Stimulated activated CD4-positive, alpha-beta T cell treated with anti-CD3 and anti-CD28 coated beads, TNF-alpha, amount 100 ng/mL, for 1 hour (primary cell): ENCODE results near the gene TRNT1.

Source experiments
- DNase-seq, 3 donors: peaks; one replicate each; pipeline ENCODE4 v3.0.0-alpha.2; 2020; ENCODE audit warnings: low read depth in 3 of 3, low spot score in 1 of 3

Gene TRNT1

DNA sequence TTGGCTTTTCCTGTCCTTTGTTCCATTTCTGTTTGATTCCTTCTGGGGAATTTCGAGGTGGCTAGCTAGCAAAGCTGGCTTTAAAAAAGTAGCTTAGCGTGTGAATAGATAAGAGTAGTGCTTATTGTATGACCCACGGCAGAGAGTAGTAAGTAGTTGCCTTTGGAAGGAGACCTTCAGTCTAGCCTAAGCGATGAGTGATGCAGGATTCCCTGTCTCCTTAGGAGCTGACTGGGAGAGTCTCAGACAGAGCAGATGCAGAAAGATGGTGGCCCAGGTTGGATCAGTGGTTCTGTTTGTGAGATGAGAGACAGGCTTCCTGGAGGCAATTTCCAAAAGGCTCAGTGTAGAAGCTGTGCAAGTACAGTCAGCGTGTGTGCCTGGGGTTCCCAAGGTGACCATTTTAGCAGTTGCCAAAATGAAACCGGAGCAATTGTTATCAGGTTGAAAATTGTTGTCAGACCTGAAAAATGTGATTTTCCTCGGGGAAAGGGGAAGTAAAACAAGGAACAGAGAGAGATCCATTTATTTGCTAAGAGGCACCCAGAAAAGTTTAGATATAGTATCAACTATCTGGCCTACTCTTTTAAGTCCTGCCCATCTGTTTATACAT, 15.9 kb upstream of the TRNT1 start:
- no peak for DNase-seq

GRCh38 chr3:3113042-3113709, 13.6 kb upstream of the TRNT1 start:
- no peak for DNase-seq

DNA sequence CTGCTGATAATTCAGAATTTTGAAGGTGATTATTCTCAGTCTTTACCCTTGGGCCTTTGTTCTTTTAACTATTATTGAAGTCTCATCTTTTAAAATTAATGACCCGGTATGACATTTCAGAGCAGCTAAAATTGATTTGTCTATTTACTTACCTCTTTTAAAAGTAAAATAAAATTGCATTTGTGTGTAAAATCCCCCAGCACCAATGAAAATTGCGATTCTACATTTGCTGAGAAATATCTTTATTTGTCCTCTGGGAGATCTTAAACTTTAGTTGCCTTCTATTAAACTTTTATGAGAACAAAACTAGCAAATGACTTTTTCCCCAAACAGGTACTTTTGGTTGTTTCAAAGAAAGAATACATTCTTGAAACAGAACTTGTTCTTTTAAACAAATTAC, 9.1 kb upstream of the TRNT1 start:
- DNase-seq = no peak

GRCh38 chr3:3119393-3119851, 7.3 kb upstream of the TRNT1 start:
- DNase-seq = no peak

- DNase-seq = no peak
Measured at GRCh38 chr3:3125977-3126376, 763 bp upstream of the TRNT1 start.

GRCh38 chr3:3127432-3128010, 781 bp downstream of the TRNT1 start:
- DNase-seq = peak in 1 of 3 donors; percentile 5

DNA sequence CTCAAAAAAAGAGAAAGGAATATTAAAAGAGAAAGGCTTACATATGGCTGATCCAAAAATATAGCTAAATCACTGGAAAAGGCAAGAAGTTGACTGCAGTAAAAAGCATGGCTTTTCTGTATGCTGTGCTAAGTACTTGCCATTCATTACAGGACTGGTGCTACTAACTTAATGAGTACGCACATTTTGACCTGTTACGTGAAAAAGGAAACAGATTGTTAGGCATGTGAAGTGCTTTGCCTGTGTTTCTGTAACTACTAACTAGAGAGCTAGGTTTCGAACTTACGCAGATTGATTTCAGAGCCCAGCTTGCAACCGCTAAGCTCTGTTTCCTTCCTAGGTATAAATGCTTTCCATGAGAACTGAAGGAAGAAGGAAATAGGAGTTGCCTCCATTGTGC, 2.8 kb downstream of the TRNT1 start:
- DNase-seq = no peak

GRCh38 chr3:3133500-3133899, 6.8 kb downstream of the TRNT1 start:
- DNase-seq = no peak

DNA sequence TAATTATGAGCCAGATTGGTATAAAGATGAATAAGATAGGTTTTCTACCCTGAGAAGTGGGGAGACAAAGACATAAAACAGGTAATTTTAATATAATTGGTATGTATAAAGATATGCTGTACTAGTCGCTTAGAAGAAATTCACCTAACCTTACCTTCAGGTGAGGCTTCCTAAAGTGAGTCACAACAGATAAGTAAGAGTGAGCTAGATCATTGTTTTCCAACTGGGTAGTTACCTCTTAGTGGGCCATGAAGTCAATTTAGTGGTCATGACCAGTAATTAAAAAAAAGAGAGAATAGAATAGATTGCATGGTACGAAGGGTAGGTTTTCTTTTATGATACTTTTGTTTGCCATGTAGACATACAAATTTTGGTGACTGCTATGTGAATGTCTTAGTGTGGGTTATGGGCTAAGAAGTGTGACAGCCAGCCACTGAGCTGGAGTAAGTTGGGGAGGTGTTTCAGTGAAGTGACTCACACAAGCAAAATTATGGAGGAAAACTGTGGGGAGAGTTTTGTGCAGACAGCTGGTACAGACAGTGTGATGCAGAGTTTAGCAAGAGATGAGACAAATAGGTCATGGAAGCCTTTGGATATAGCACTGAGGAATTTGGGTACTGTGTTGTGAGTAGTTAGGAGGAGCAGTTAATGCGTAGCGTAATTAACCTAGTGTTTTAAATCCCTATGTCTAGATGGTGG, 8.2 kb downstream of the TRNT1 start:
- DNase-seq = no peak

DNA sequence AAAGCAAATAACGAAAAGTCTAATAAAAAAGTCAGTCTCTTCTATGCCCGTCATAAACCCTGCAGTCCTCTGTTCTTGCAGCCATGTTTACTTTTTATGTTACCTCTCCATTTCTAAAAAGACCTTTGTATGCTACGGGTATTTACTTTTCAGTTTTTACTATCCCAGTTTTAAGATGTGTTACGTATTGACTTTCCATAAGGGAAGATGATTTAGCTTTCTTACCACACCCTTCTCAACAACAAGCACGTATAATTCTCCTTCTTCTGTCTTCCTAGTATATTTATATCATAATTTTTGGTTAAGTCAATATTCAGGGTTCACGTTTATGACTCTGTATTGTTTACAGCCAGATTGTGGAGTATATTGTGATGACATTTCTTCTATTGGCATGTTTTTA, 10.8 kb downstream of the TRNT1 start:
- no peak for DNase-seq

DNA sequence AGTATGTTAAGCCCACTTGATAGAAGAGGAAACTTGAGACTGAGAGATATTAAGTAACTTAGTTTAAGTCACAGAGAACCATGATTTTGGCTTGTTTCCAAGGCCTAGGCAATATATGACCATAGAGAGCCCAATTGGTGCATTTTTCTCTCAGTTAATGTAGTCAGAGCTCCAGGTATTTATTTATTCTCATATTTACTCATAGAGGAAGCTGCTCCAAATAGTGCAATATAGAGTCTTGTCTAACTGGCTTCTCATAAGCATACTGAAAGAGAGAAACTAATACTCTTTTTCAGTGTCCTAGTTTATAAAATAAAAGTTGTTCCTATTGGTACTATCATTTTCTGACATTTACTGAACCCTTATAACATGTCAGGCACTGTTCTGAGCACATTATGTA, 15.2 kb downstream of the TRNT1 start:
- DNase-seq = no peak

- DNase-seq = no peak
Measured at GRCh38 chr3:3145831-3146230, 19.1 kb downstream of the TRNT1 start.

DNA sequence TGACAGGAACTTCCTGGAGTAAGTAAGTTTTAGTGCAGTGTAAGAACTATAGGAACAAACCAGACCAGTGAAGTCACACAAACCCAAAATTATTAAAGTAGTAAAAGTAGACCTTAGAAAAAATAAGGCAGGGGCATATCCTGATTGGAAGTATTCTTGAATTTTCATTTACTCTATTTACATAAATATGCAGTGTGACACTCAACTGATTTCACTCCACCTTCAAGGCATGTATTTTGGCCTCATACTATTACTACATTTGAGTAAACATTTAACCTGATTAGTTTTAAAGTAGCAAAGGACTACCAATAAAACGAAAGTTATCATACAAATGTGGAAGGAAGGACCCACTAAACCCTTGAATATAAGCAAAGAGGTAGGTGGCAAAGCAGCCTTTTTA, 22.8 kb downstream of the TRNT1 start:
- no peak for DNase-seq

DNA sequence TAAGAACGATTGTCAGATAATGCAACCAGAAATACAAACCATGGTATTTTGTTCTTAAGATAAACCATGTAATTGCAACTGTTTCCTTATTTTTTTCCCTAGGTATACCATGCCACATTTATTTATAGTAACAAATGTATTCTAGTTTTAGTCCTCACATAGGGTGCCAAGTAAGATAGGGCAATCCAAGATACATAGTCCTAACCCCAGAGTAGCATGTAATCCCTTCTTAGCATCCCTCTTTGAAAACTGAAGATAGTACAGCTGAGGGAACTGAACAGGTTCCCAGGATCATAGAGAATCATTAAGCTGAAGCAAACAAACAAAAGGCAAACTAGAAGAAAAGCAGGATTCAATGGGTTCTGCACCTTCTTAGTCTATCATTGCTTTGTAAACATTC, 24.8 kb downstream of the TRNT1 start:
- no peak for DNase-seq

- no peak for DNase-seq
Measured at GRCh38 chr3:3154879-3155610, 28.3 kb downstream of the TRNT1 start.

- no peak for DNase-seq
Measured at GRCh38 chr3:3157484-3157883, 30.7 kb downstream of the TRNT1 start.

DNA sequence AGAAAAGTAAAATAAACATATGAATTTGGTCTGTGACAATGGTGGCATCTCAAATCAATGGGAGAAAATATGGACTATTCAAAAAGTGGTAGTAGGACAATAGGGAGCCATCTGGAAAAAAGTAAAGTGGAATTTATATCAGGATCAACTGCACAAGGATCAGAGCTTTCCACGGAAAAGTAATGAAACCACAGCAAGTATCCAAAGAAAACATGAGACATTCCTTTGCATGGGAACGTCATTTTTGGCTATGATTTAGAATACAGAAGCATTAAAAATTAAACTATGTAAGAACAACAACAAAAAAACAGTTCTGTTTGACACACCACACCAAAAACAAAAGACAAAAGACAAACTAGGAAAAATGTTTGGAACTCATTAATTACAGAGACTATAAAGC, 34.1 kb downstream of the TRNT1 start:
- DNase-seq = no peak

- no peak for DNase-seq
Measured at GRCh38 chr3:3165241-3165640, 38.5 kb downstream of the TRNT1 start.

DNA sequence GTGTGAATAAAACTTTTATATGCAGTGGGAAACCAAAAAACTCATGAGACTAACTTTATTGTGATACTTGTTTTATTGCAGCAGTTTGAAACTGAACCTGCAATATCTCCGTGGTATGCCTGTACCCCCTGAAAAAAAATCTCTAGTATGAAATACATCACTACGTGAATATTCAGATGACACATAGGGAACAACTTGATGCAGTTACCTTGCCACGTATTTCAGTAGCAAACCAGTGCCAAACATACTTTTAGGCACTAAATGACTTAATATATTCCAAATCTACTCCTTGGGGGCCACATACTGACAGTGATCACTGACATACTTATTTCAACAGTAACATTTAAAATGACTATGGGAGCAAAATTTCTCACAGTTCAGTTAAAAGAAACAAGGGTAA, 38.9 kb downstream of the TRNT1 start:
- DNase-seq = no peak

GRCh38 chr3:3170998-3171397, 44.3 kb downstream of the TRNT1 start:
- DNase-seq = no peak

- no peak for DNase-seq
Measured at GRCh38 chr3:3172627-3173026, 45.9 kb downstream of the TRNT1 start.
